Astrocyte (in vitro differentiated cells and primary cell): ENCODE measurements around the gene TUBA8. TPM values are rescaled to one million over a fixed set of nuclear protein-coding genes. Genes with fewer than 3 reads are reported as not detected.
A peak's percentile ranks its signal among the peaks of the same experiment; 100 is the strongest.
"Not testable (repeated sequence)": the region's sequence is repeated elsewhere in the genome, so short reads cannot be mapped to it uniquely, and the experiment has no call there.

Experiments used
- DNase-seq: peaks from one replicate; pipeline ENCODE4 v3.0.0-alpha.2; 2010; ENCODE audit warnings: low read depth
- FAIRE-seq: peaks from 2 replicates; lab custom pipeline; 2011; peaks lifted over from hg19 to GRCh38; lab: Jason Lieb, UNC
- H2AFZ ChIP-seq: 2 replicates; pipeline ENCODE4 v1.6.0; 2012; ENCODE audit warnings: low read depth, low read length, inconsistent platforms
- H3K27ac ChIP-seq: 2 replicates; pipeline ENCODE4 v1.5.1; 2011; ENCODE audit warnings: low read depth, low read length, inconsistent platforms
- H3K27me3 ChIP-seq: 2 replicates; pipeline ENCODE4 v1.6.0; 2011; ENCODE audit warnings: low read length, inconsistent platforms; ENCODE audit not compliant: insufficient read depth
- H3K36me3 ChIP-seq: 2 replicates; pipeline ENCODE4 v1.5.1; 2011; ENCODE audit warnings: low read length, inconsistent platforms; ENCODE audit not compliant: insufficient read depth
- H3K4me1 ChIP-seq: 2 replicates; pipeline ENCODE4 v1.5.1; 2011; ENCODE audit warnings: low read length, inconsistent platforms; ENCODE audit not compliant: insufficient read depth
- H3K4me2 ChIP-seq: 2 replicates; pipeline ENCODE4 v1.6.0; 2012; ENCODE audit warnings: low read length, inconsistent platforms
- H3K4me3 ChIP-seq: 2 replicates; pipeline ENCODE4 v1.5.1; 2011; ENCODE audit warnings: low read depth, mild to moderate bottlenecking, low read length, inconsistent platforms; ENCODE audit not compliant: insufficient read depth
- H3K79me2 ChIP-seq: 2 replicates; pipeline ENCODE4 v1.6.0; 2012; ENCODE audit warnings: mild to moderate bottlenecking, low read length, inconsistent platforms; ENCODE audit not compliant: insufficient read depth
- H3K9ac ChIP-seq: 2 replicates; pipeline ENCODE4 v1.6.0; 2012; ENCODE audit warnings: mild to moderate bottlenecking, low read length, inconsistent platforms
- H3K9me3 ChIP-seq: 2 replicates; pipeline ENCODE4 v1.5.1; 2012; ENCODE audit warnings: low read depth, mild to moderate bottlenecking, low read length, inconsistent platforms; ENCODE audit not compliant: insufficient read depth
- H4K20me1 ChIP-seq: 2 replicates; pipeline ENCODE4 v1.6.0; 2012; ENCODE audit warnings: low read length, inconsistent platforms; ENCODE audit not compliant: insufficient read depth
- H3K27ac Mint-ChIP-seq: one replicate; pipeline ENCODE4 v1.8.0; 2021; ENCODE audit warnings: mild to moderate bottlenecking, mixed read lengths; ENCODE audit not compliant: unreplicated experiment
- H3K27me3 Mint-ChIP-seq: one replicate; pipeline ENCODE4 v1.8.0; 2021; ENCODE audit warnings: low read depth, mixed read lengths; ENCODE audit not compliant: unreplicated experiment
- H3K36me3 Mint-ChIP-seq: one replicate; pipeline ENCODE4 v1.8.0; 2021; ENCODE audit warnings: low read depth, mixed read lengths; ENCODE audit not compliant: unreplicated experiment
- H3K4me1 Mint-ChIP-seq: one replicate; pipeline ENCODE4 v1.8.0; 2021; ENCODE audit warnings: low read depth, mixed read lengths; ENCODE audit not compliant: unreplicated experiment
- H3K4me3 Mint-ChIP-seq: one replicate; pipeline ENCODE4 v1.8.0; 2021; ENCODE audit warnings: mild to moderate bottlenecking, moderate library complexity, mixed read lengths; ENCODE audit not compliant: unreplicated experiment
- H3K9me3 Mint-ChIP-seq: one replicate; pipeline ENCODE4 v1.8.0; 2021; ENCODE audit warnings: mild to moderate bottlenecking, mixed read lengths; ENCODE audit not compliant: unreplicated experiment
- EZH2 ChIP-seq: IDR thresholded peaks from 2 replicates; pipeline ENCODE4 v1.6.1; 2012; ENCODE audit warnings: mild to moderate bottlenecking, low read length, inconsistent platforms; ENCODE audit not compliant: insufficient read depth
- total RNA-seq: library from RNA; stranded (reverse); gene quantifications from 2 replicates; pipeline ENCODE4 v1.2.1, GENCODE V29; 2021
- TF ChIP-seq, protein P1 (sequence below): IDR thresholded peaks from 2 replicates; pipeline ENCODE4 v1.5.1; 2011; ENCODE audit warnings: low read depth, mild to moderate bottlenecking, inconsistent platforms, low read length, moderate library complexity; ENCODE audit not compliant: insufficient read depth

TUBA8 gene
- total RNA-seq, 1 donor from 2014 or later: 0.79 TPM

DNA sequence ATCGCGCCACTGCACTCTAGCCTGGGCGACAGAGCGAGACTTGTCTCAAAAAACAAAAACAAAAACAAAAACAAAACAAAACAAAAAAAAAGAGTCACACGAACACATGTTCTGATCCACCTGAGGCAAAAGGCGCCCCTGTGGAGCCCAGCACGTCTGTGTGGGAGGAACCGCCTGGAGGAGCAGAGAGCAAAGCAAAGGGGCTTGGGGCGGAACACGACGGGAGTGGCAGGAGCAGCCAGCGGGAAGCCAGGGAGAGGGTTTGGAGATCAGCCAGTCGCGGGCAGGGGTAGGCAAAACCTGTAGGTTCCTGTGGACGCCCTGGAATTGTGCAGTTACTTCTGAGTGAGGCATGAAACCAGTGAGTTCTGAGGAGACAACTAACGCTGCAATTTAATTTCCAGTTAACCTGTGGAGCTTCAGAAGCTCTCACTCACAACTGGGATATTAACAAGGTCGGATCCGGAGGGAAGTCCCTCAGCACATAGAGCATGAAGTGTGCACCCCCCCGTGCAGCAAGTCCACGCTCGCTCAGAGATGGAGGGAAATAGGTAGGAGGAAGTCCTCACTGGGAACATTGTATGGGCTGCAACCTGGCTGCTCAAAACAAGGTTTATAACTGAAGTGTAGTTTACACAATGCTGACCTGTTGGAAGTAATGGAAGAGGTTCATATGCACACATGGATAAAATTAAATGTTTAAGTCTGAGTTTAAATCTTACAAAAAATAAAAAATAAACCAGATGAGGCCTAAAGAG is 26.1 kb downstream of the TUBA8 start:
- H3K27me3 Mint-ChIP-seq: peaks cover 3% of the 10 kb centered on the region
- Histone ChIP-seq H3K4me1 (no peaks in the 10 kb centered on the region), H4K20me1 (no peaks in the 10 kb centered on the region), H3K4me2 (no peak overlapping the region), H3K9ac (no peak overlapping the region), H3K27ac (no peak overlapping the region), H3K36me3 (no peaks in the 10 kb centered on the region), H2AFZ (no peak overlapping the region), H3K9me3 (no peaks in the 10 kb centered on the region), H3K27me3 (no peaks in the 10 kb centered on the region), H3K79me2 (no peaks in the 10 kb centered on the region), H3K4me3 (no peak overlapping the region)
- H3K36me3 Mint-ChIP-seq: peaks cover 10% of the 10 kb centered on the region
- no peaks in the 10 kb centered on the region for H3K9me3 Mint-ChIP-seq
- peaks cover 4% of the 10 kb centered on the region for H3K4me1 Mint-ChIP-seq
- FAIRE-seq (no peak), DNase-seq (no peak)
- no peak for TF ChIP-seq EZH2
- TF ChIP-seq, protein P1, sequence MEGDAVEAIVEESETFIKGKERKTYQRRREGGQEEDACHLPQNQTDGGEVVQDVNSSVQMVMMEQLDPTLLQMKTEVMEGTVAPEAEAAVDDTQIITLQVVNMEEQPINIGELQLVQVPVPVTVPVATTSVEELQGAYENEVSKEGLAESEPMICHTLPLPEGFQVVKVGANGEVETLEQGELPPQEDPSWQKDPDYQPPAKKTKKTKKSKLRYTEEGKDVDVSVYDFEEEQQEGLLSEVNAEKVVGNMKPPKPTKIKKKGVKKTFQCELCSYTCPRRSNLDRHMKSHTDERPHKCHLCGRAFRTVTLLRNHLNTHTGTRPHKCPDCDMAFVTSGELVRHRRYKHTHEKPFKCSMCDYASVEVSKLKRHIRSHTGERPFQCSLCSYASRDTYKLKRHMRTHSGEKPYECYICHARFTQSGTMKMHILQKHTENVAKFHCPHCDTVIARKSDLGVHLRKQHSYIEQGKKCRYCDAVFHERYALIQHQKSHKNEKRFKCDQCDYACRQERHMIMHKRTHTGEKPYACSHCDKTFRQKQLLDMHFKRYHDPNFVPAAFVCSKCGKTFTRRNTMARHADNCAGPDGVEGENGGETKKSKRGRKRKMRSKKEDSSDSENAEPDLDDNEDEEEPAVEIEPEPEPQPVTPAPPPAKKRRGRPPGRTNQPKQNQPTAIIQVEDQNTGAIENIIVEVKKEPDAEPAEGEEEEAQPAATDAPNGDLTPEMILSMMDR: no peak
- no peak overlapping the region for H3K4me3 Mint-ChIP-seq
- peak overlapping the region; percentile 30 for H3K27ac Mint-ChIP-seq

DNA sequence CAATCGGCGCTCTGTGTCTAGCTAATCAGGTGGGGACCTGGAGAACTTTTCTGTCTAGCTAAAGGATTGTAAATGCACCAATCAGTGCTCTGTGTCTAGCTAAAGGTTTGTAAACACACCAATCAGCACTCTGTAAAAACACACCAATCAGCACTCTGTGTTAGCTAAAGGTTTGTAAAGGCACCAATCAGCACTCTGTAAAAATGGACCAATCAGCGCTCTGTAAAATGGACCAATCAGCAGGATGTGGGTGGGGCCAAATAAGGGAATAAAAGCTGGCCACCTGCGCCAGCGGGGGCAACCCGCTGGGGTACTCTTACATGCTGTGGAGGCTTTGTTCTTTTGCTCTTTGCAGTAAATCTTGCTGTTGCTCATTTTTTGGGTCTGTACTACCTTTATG is 30.4 kb downstream of the TUBA8 start:
- H3K4me3 Mint-ChIP-seq, H3K4me3 ChIP-seq, H3K27ac ChIP-seq, DNase-seq, H3K27me3 ChIP-seq, H3K4me1 Mint-ChIP-seq, FAIRE-seq, H3K36me3 ChIP-seq, H3K27me3 Mint-ChIP-seq, H3K36me3 Mint-ChIP-seq, H4K20me1 ChIP-seq, H3K9ac ChIP-seq, H3K9me3 Mint-ChIP-seq, H3K79me2 ChIP-seq, H3K27ac Mint-ChIP-seq, H3K4me2 ChIP-seq, H2AFZ ChIP-seq, H3K9me3 ChIP-seq, H3K4me1 ChIP-seq: not testable (repeated sequence)

DNA sequence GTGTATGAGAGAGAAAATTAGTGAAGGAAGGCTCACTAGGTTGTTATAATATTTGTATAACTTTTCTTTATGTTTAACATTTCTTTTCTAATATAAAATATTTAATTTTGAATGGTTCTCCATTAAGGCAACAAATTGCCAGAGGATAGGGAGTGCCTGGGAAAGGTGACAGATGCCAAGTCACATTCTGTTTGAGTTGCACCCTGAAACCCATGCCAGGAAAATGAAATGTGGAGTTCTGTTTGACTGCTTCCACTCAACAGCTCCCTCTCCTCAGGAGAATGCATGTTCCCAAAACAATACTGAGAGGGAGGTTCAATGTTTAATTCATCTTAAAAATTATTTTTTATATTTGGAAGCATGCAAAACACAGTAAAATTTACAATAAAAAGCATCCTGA is 33.5 kb downstream of the TUBA8 start:
- no peak overlapping the region for H3K9ac ChIP-seq
- H3K4me1 ChIP-seq: no peaks in the 10 kb centered on the region
- H3K27ac Mint-ChIP-seq: no peak overlapping the region
- FAIRE-seq: no peak
- no peak overlapping the region for H3K4me2 ChIP-seq
- H2AFZ ChIP-seq: no peak overlapping the region
- no peak for TF ChIP-seq EZH2
- TF ChIP-seq, protein P1: no peak
- no peaks in the 10 kb centered on the region for H3K36me3 ChIP-seq
- no peaks in the 10 kb centered on the region for H4K20me1 ChIP-seq
- H3K27ac ChIP-seq: no peak overlapping the region
- no peaks in the 10 kb centered on the region for H3K9me3 ChIP-seq
- DNase-seq: no peak
- no peak overlapping the region for H3K4me3 ChIP-seq
- no peaks in the 10 kb centered on the region for H3K79me2 ChIP-seq
- peaks cover 5% of the 10 kb centered on the region for H3K36me3 Mint-ChIP-seq
- H3K9me3 Mint-ChIP-seq: no peaks in the 10 kb centered on the region
- no peak overlapping the region for H3K4me3 Mint-ChIP-seq
- peaks cover 4% of the 10 kb centered on the region for H3K4me1 Mint-ChIP-seq
- peaks cover 3% of the 10 kb centered on the region for H3K27me3 Mint-ChIP-seq
- no peaks in the 10 kb centered on the region for H3K27me3 ChIP-seq
